Duodenal mucosa (tissue), 2 donors: ENCODE measurements around the gene CPB2.

Source experiments
- H3K27ac ChIP-seq: one replicate; pipeline ENCODE4 v1.7.0; 2013; ENCODE audit warnings: low read depth, low read length
- H3K27me3 ChIP-seq, 2 donors: one replicate each; pipeline ENCODE4 v1.7.0; 2013; ENCODE audit warnings: low read length in 2 of 2, control low read depth in 1 of 2; ENCODE audit not compliant: insufficient read depth in 2 of 2, control insufficient read depth in 1 of 2
- H3K36me3 ChIP-seq, 2 donors: one replicate each; pipeline ENCODE4 v1.7.0; 2013; ENCODE audit warnings: low read length in 2 of 2, control low read depth in 1 of 2; ENCODE audit not compliant: insufficient read depth in 2 of 2, control insufficient read depth in 1 of 2
- H3K4me1 ChIP-seq, 2 donors: one replicate each; pipeline ENCODE4 v1.7.0; 2013; ENCODE audit warnings: low read length in 2 of 2, control low read depth in 1 of 2; ENCODE audit not compliant: insufficient read depth in 2 of 2, control insufficient read depth in 1 of 2
- H3K4me3 ChIP-seq, 2 donors: one replicate each; pipeline ENCODE4 v1.7.0; 2013; ENCODE audit warnings: low read length in 2 of 2, low read depth in 1 of 2
- H3K9ac ChIP-seq, 2 donors: one replicate each; pipeline ENCODE4 v1.7.0; 2013; ENCODE audit warnings: low read length in 2 of 2, low read depth in 1 of 2
- H3K9me3 ChIP-seq, 2 donors: one replicate each; pipeline ENCODE4 v1.7.0; 2013; ENCODE audit warnings: low read length in 2 of 2, control low read depth in 1 of 2; ENCODE audit not compliant: control insufficient read depth in 1 of 2

The CPB2 gene, protein sequence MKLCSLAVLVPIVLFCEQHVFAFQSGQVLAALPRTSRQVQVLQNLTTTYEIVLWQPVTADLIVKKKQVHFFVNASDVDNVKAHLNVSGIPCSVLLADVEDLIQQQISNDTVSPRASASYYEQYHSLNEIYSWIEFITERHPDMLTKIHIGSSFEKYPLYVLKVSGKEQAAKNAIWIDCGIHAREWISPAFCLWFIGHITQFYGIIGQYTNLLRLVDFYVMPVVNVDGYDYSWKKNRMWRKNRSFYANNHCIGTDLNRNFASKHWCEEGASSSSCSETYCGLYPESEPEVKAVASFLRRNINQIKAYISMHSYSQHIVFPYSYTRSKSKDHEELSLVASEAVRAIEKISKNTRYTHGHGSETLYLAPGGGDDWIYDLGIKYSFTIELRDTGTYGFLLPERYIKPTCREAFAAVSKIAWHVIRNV

GRCh38 chr13:46104868-46105267 lies at the start of gene CPB2:
CPB2 (minus strand) TSS chr13:46105033; CDS start chr13:46105009, 24 bp downstream.
- H3K9me3 ChIP-seq = no peaks in the 10 kb centered on the region

GRCh38 chr13:46154136-46154801 lies 49.4 kb upstream of the CPB2 start:
- H3K4me1 ChIP-seq = no peaks in the 10 kb centered on the region
- H3K4me3 ChIP-seq = no peak overlapping the region
- no peak overlapping the region for H3K9ac ChIP-seq
- H3K27me3 ChIP-seq = no peaks in the 10 kb centered on the region
- no peaks in the 10 kb centered on the region for H3K9me3 ChIP-seq
- H3K36me3 ChIP-seq = peaks cover 0 to 17% of the 10 kb centered on the region in 2 donors
- no peak overlapping the region for H3K27ac ChIP-seq

More at GRCh38 chr13:46104868-46105267, at the start of gene CPB2:
- Histone ChIP-seq H3K36me3 (no peaks in the 10 kb centered on the region), H3K27ac (no peak within 1 kb of the TSS), H3K4me1 (no peaks in the 10 kb centered on the region), H3K9ac (no peak within 1 kb of the TSS), H3K27me3 (no peaks in the 10 kb centered on the region), H3K4me3 (no peak within 1 kb of the TSS)

- H3K27ac ChIP-seq = no peak overlapping the region
- no peaks in the 10 kb centered on the region for H3K27me3 ChIP-seq
- H3K4me1 ChIP-seq = no peaks in the 10 kb centered on the region
- H3K36me3 ChIP-seq = peaks cover 0 to 19% of the 10 kb centered on the region in 2 donors
- H3K4me3 ChIP-seq = no peak overlapping the region
- H3K9me3 ChIP-seq = no peaks in the 10 kb centered on the region
- H3K9ac ChIP-seq = no peak overlapping the region
Observed at GRCh38 chr13:46152627-46153328, 47.9 kb upstream of the CPB2 start.

- Histone ChIP-seq H3K9ac (no peak overlapping the region), H3K36me3 (peaks cover 0 to 15% of the 10 kb centered on the region in 2 donors), H3K9me3 (no peaks in the 10 kb centered on the region), H3K4me1 (no peaks in the 10 kb centered on the region), H3K4me3 (no peak overlapping the region), H3K27me3 (no peaks in the 10 kb centered on the region), H3K27ac (no peak overlapping the region)
Observed at GRCh38 chr13:46150134-46150693, 45.4 kb upstream of the CPB2 start.

DNA sequence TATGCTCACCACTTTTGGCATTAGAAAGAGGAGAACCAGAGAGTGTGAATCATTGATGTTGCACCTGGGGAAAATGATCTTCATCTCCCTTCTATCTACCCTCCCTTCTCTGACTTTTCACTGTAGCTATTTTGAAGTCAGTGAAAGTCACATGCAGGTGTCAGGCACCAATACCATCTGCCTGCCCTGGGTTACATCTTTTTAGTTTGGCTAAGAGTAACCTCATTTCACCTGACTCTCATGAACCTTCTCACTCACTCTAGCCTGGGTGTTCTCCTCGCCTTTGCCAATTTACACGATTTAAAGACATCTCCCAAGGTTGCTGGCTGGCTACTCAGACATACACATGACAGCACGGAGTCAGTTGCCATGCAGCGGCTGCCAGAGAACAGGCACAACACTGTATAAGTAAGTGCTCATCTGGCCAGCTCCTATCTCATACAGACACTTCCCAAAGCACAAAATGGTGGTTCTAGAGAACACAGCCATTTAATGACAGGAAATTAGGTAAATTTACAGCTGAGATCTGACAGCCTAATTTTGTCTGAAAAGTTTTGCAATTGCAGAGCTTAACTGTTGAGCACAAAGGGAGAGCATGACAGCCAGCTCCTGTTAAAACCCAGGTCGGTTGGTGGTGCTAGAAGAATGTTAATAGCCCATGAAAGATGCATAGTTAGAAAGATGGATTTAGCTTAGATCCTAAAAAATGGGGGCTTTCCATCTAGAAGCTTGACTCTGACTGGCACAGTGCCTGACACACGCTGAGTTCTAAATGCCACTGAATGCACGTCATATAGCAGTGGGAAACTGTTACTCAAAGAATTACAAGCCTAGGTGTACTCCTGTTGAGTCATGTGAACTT lies 44.7 kb upstream of the CPB2 start:
- Histone ChIP-seq H3K27ac (no peak overlapping the region), H3K4me3 (no peak overlapping the region), H3K9ac (no peak overlapping the region), H3K9me3 (no peaks in the 10 kb centered on the region), H3K4me1 (no peaks in the 10 kb centered on the region), H3K36me3 (peaks cover 0 to 15% of the 10 kb centered on the region in 2 donors), H3K27me3 (no peaks in the 10 kb centered on the region)

GRCh38 chr13:46146898-46147297 lies 42.1 kb upstream of the CPB2 start:
- Histone ChIP-seq H3K4me1 (no peaks in the 10 kb centered on the region), H3K27me3 (no peaks in the 10 kb centered on the region), H3K9ac (no peak overlapping the region), H3K36me3 (peaks cover 0 to 8% of the 10 kb centered on the region in 2 donors), H3K9me3 (no peaks in the 10 kb centered on the region), H3K27ac (no peak overlapping the region), H3K4me3 (no peak overlapping the region)

DNA sequence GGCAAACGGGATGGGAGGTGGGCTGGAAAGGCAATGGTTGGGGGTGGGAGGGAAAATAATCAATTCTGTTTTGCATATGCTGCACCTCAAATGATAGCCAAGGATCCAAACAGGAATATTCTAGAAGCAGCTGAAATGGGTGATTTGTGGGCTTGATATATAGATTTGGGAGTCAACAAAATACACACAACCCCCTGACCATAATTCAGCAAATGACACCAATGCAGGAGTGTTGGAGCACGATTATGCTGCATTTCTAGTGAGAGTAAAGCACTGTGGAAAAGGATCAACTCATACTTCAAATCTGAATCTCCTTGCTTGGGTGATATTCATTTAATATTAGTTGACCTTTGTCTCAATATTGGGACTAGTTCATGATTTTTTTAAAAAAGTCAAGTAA lies 41.1 kb upstream of the CPB2 start:
- no peaks in the 10 kb centered on the region for H3K27me3 ChIP-seq
- H3K4me1 ChIP-seq = no peaks in the 10 kb centered on the region
- no peak overlapping the region for H3K27ac ChIP-seq
- no peak overlapping the region for H3K4me3 ChIP-seq
- H3K9ac ChIP-seq = no peak overlapping the region
- H3K9me3 ChIP-seq = no peaks in the 10 kb centered on the region
- peaks cover 0 to 5% of the 10 kb centered on the region in 2 donors for H3K36me3 ChIP-seq

GRCh38 chr13:46145135-46145534 lies 40.3 kb upstream of the CPB2 start:
- peaks cover 0 to 5% of the 10 kb centered on the region in 2 donors for H3K36me3 ChIP-seq
- H3K9ac ChIP-seq = no peak overlapping the region
- no peak overlapping the region for H3K4me3 ChIP-seq
- H3K9me3 ChIP-seq = no peaks in the 10 kb centered on the region
- H3K27ac ChIP-seq = no peak overlapping the region
- H3K27me3 ChIP-seq = no peaks in the 10 kb centered on the region
- H3K4me1 ChIP-seq = no peaks in the 10 kb centered on the region

DNA sequence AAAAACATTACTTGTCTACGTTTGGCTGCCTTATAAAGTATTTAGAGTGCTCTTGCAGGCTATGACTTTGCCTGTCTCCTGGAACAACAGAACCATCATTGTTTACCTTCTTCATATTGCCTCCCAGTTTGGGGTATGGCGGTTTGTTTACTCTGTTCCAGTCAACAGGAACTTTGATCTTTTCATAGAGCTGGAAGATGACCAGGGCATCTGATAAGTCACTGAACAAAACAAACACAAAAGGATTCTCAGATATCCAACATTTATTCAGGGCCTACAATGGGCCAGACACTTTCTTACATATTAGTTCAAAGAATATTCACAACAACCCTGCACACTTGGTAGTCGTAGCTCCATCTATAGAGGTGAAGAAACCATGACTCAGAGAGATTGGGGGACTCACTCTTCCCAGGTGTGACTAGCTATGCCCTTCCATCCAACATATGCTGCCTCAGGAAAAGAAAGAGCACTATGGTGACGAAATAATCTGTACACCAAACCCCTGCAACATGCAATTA lies 38.4 kb upstream of the CPB2 start:
- Histone ChIP-seq H3K4me1 (no peaks in the 10 kb centered on the region), H3K4me3 (no peak overlapping the region), H3K27me3 (no peaks in the 10 kb centered on the region), H3K9me3 (no peaks in the 10 kb centered on the region), H3K27ac (no peak overlapping the region), H3K36me3 (peaks cover 0 to 3% of the 10 kb centered on the region in 2 donors), H3K9ac (no peak overlapping the region)
